Activated naive CD8-positive, alpha-beta T cell treated with anti-CD3 and anti-CD28 coated beads, Interleukin-2, amount 10 ng/mL, durations not matched to agents 7 days and 5 days (primary cell): ENCODE measurements around the gene ZNF697. TPM values are rescaled to one million over a fixed set of nuclear protein-coding genes. Genes with fewer than 3 reads are reported as not detected.

Experiments used
- total RNA-seq, 2 experiments: library from RNA; stranded (reverse); gene quantifications; one replicate each; pipeline ENCODE4 v1.2.3, GENCODE V29; 2021

The ZNF697 gene
- total RNA-seq, 2 experiments from 2014 or later: 0.22 to 0.31 TPM

Other genes starting within 250 kb of the ZNF697 start
- not detected for gene HSD3B2, start 233.1 kb downstream of the ZNF697 start, total RNA-seq
- not detected for gene HSD3B1, start 141.1 kb downstream of the ZNF697 start, total RNA-seq
- 100 to 1,000 TPM; 147 to 156 TPM for gene PHGDH, start 63.7 kb upstream of the ZNF697 start, total RNA-seq
- not detected for gene HMGCS2, start 120.6 kb upstream of the ZNF697 start, total RNA-seq
- gene REG4, start 163.2 kb upstream of the ZNF697 start, total RNA-seq: 10 to 100 TPM in 1 of 2 experiments, 1 to 10 TPM in 1; 9.1 to 10.3 TPM
- not detected for gene ADAM30, start 248.2 kb upstream of the ZNF697 start, total RNA-seq